Measurements from ENCODE around the gene TRIP10. TPM values are rescaled to one million over a fixed set of nuclear protein-coding genes. Genes with fewer than 3 reads are reported as not detected.
A peak's percentile ranks its signal among the peaks of the same experiment; 100 is the strongest.

TRIP10 gene
- total and polyA plus RNA-seq, 2 of the 13 experiments (the other 11 are each of a cell fraction or from before 2014, with no cell fraction given): 32.5 to 33.2 TPM

DNA sequence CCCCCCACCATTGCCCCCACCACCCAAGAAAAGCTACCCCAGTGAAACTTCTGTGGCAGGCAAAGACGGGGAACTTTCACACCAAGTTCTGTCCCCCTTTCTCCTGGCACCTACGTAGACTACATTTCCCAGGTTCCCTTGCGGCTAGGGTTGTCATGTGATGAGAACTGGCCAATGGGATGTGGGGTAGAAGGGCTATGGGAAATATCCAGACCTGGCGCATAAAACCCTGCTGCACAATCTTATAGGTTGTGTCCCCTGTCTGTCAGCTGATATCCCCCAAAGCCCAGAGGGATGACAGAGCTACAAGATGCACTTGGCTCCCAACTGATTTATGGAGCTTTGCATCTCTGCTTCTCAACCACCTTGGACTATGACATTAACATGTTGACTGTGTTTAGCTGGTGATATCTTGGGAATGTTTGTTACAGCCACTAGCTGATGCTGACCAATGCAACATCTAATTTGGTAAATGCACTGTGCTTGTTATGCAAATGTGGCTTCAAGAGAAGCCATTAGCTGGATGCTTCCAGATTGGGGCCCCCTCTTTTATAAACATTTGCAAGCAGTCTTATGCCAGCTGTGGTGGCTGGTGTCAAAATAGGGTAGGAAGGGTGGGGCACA, 21.7 kb downstream of the TRIP10 start:
- Histone ChIP-seq H3K4me1 (ENCODE audit: insufficient read depth, low read length) (peaks cover 28% of the 10 kb centered on the region), H3K4me3 (replicated peaks in 1 of 3; ENCODE audit: insufficient read depth in 1 of 3, low read depth in 2 of 3, low read length in 3 of 3) (no peak overlapping the region), H3K4me2 (ENCODE audit: low read depth, low read length) (no peak overlapping the region), H2AFZ (ENCODE audit: low read length) (no peak overlapping the region), H3K9ac (ENCODE audit: insufficient read depth, low read depth, low read length) (no peak overlapping the region), H3K79me2 (ENCODE audit: insufficient read depth, low read length) (no peaks in the 10 kb centered on the region), H3K27me3 (ENCODE audit: control insufficient read depth in 1 of 2, insufficient read depth in 2 of 2, low read length in 2 of 2) (no peaks in the 10 kb centered on the region), H4K20me1 (ENCODE audit: insufficient read depth, low read length) (no peaks in the 10 kb centered on the region), H3K36me3 (replicated peaks in 1 of 2; ENCODE audit: control insufficient read depth in 1 of 2, insufficient read depth in 2 of 2, low read length in 2 of 2) (no peaks in the 10 kb centered on the region), H3K9me3 (ENCODE audit: low read length) (no peaks in the 10 kb centered on the region), H3K27ac (ENCODE audit: extremely low read length, insufficient read depth, low read length) (no peak overlapping the region)
- intact Hi-C loops (cut with micrococcal nuclease; ENCODE audit: unreplicated experiment): no loop called here
- CTCF ChIA-PET (ENCODE audit: low intra/inter-chr PET ratio, low total read pairs): no interaction called here
- BruUV-seq (replicated peaks): no TSS peak
- POLR2A ChIA-PET: interaction anchor here (1.8 to 1.9 kb wide), 2 partner anchors 9 to 40 kb away, joined by 4 to 8 read pairs; partner anchors contain the start of gene C3
- FAIRE-seq (no peak), DNase-seq (ENCODE audit: low spot score) (peak; percentile 28), ATAC-seq (no peak; the same call in 2 of the 3 replicates)
- WGBS (ENCODE audit: low lambda C conversion rate): 80% methylated on average over 4 of the region's 4 CpGs
- in situ Hi-C loops (cut with HindIII; ENCODE audit: extremely low pct_ligation_motif_present, low pct_unique_long_range_greater_than_20kb): no loop called here
- TF ChIP-seq HNF4A (CRISPR knock-in tag; IDR thresholded peaks at IDR 0.05): no peak
- TF ChIP-seq ZFP1 (CRISPR knock-in tag; IDR thresholded peaks at IDR 0.05): no peak
- TF ChIP-seq THYN1 (CRISPR knock-in tag; IDR thresholded peaks at IDR 0.05; ENCODE audit: borderline replicate concordance, low read depth): no peak
- TF ChIP-seq ZNF484 (CRISPR knock-in tag; IDR thresholded peaks at IDR 0.05; ENCODE audit: borderline replicate concordance, low read depth): no peak
- peak; percentile 69; the same call in 1 of the 2 replicates for TF ChIP-seq ZNF12 (CRISPR knock-in tag; IDR thresholded peaks at IDR 0.05)
- TF ChIP-seq, protein P1, sequence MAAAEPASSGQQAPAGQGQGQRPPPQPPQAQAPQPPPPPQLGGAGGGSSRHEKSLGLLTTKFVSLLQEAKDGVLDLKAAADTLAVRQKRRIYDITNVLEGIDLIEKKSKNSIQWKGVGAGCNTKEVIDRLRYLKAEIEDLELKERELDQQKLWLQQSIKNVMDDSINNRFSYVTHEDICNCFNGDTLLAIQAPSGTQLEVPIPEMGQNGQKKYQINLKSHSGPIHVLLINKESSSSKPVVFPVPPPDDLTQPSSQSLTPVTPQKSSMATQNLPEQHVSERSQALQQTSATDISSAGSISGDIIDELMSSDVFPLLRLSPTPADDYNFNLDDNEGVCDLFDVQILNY (CRISPR knock-in tag; conservative IDR thresholded peaks at IDR 0.05): no peak
- TF ChIP-seq, protein P2, sequence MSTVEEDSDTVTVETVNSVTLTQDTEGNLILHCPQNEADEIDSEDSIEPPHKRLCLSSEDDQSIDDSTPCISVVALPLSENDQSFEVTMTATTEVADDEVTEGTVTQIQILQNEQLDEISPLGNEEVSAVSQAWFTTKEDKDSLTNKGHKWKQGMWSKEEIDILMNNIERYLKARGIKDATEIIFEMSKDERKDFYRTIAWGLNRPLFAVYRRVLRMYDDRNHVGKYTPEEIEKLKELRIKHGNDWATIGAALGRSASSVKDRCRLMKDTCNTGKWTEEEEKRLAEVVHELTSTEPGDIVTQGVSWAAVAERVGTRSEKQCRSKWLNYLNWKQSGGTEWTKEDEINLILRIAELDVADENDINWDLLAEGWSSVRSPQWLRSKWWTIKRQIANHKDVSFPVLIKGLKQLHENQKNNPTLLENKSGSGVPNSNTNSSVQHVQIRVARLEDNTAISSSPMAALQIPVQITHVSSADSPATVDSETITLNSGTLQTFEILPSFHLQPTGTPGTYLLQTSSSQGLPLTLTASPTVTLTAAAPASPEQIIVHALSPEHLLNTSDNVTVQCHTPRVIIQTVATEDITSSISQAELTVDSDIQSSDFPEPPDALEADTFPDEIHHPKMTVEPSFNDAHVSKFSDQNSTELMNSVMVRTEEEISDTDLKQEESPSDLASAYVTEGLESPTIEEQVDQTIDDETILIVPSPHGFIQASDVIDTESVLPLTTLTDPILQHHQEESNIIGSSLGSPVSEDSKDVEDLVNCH (CRISPR knock-in tag; IDR thresholded peaks at IDR 0.05): no peak
- TF ChIP-seq ZNF589 (CRISPR knock-in tag; conservative IDR thresholded peaks at IDR 0.05): no peak
- TF ChIP-seq KDM2A (CRISPR knock-in tag; IDR thresholded peaks at IDR 0.05; ENCODE audit: borderline replicate concordance, low read depth): no peak
- no peak for TF ChIP-seq ARNT2 (CRISPR knock-in tag; IDR thresholded peaks at IDR 0.05; ENCODE audit: low read depth)
- TF ChIP-seq POLR2G (IDR thresholded peaks at IDR 0.05; ENCODE audit: low read depth, low read length): no peak
- TF ChIP-seq FOSL2 (CRISPR knock-in tag; IDR thresholded peaks at IDR 0.05): no peak
- peak; percentile 67 for TF ChIP-seq NFYB (CRISPR knock-in tag; IDR thresholded peaks at IDR 0.05)
- no peak for TF ChIP-seq RARA (CRISPR knock-in tag; IDR thresholded peaks at IDR 0.05)
- TF ChIP-seq THAP11 (CRISPR knock-in tag; IDR thresholded peaks at IDR 0.05): peak; percentile 94
- peak; percentile 86 for TF ChIP-seq ZNF143 (CRISPR knock-in tag; IDR thresholded peaks at IDR 0.05)
- TF ChIP-seq NFYC (CRISPR knock-in tag; IDR thresholded peaks at IDR 0.05): peak; percentile 75
- TF ChIP-seq RBAK (CRISPR knock-in tag; IDR thresholded peaks at IDR 0.05): peak; percentile 95

Measured in HepG2 (cell line).